ENCODE data around the gene WNT16.
"Not testable (repeated sequence)": the region's sequence is repeated elsewhere in the genome, so short reads cannot be mapped to it uniquely, and the experiment has no call there.

The WNT16 gene

DNA sequence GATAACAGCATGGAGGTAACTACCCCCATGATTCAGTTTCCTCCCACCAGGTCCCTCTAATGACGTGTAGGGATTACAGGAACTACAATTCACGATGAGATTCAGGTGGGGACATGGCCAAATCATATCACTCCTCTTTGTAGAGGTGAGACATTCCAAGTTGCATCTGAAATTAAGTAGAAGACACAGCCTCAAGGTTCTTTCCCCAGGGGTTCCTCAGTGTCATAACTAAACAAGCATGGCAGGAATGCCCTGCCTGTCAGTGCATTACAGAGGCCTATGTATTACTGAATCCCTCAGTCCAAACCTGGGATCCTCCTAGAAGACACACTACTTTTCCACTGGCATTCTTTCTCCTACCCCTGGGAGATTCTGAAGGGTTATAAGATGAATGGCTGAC lies 42.6 kb upstream of the WNT16 start:
- no peak for DNase-seq (ENCODE audit: low read depth)
- no peak overlapping the region for H3K4me3 ChIP-seq (ENCODE audit: control insufficient read depth, low read depth, low read length)
- TF ChIP-seq, protein P1, sequence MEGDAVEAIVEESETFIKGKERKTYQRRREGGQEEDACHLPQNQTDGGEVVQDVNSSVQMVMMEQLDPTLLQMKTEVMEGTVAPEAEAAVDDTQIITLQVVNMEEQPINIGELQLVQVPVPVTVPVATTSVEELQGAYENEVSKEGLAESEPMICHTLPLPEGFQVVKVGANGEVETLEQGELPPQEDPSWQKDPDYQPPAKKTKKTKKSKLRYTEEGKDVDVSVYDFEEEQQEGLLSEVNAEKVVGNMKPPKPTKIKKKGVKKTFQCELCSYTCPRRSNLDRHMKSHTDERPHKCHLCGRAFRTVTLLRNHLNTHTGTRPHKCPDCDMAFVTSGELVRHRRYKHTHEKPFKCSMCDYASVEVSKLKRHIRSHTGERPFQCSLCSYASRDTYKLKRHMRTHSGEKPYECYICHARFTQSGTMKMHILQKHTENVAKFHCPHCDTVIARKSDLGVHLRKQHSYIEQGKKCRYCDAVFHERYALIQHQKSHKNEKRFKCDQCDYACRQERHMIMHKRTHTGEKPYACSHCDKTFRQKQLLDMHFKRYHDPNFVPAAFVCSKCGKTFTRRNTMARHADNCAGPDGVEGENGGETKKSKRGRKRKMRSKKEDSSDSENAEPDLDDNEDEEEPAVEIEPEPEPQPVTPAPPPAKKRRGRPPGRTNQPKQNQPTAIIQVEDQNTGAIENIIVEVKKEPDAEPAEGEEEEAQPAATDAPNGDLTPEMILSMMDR (IDR thresholded peaks at IDR 0.05; ENCODE audit: control insufficient read depth, insufficient read depth, low read depth, low read length, missing control alignments), result no peak

DNA sequence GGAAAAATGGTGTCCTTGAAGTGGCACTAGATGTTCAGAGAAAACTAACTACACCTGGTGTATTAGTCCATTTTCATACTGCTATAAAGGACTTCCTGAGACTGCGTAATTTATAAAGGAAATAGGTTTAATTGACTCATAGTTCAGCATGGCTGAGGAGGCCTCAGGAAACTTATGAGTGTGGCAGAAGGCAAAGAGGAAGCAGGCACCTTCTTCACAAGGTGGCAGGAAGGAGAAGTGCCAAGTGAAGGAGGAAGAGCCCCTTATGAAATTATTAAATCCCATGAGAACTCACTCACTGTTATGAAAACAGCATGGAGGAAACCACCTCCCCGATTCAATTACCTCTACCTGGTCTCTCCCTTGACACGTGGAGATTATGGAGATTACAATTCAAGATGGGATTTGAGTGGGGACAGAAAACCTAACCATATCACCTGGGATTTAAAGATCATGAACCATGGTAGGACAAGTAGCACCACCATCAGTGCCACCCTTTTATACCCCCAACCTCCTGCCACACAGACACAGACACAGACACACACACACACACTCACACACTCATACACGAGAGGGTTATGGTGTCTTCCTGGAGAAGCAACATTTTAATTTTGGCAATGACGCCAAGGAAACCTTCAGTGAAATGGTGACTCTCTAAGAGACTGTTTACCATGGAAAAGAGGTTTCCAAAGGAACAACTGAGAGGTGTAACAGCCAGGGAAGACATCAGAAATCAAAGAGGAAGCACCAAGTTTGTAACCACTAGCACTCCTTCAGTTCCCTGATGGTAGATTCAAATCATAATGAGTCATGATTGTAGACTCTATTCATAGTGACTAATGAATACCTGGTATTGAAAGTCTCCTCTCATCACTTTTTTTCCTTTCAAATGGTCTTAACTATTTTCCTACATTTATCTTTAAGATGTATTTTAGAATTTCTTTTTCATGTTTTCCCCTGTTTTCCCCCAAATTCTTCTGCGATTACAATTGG lies 41.8 kb upstream of the WNT16 start:
- H3K4me3 ChIP-seq (ENCODE audit: control insufficient read depth, low read depth, low read length), result no peak overlapping the region
- DNase-seq (ENCODE audit: low read depth), result no peak
- TF ChIP-seq, protein P1 (IDR thresholded peaks at IDR 0.05; ENCODE audit: control insufficient read depth, insufficient read depth, low read depth, low read length, missing control alignments), result no peak

DNA sequence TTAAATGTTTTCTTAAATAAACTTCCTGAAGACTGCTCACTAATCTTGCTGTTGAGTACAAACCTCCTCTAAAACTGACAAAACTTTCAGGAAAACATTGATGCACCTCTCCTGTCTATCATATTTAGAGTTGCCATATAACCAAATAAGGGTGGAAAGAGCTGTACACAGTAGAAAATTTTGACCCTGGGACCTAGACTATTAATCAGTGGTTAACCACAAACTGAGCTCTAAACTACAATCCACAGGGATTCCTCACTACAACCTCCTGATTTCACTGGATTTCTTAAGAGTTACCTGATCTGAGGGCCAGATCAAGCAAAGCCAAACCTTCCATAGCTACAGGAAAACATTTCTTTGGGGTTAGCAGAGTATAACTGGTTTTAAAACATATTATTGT lies 39.9 kb upstream of the WNT16 start:
- no peak overlapping the region for H3K4me3 ChIP-seq (ENCODE audit: control insufficient read depth, low read depth, low read length)
- peak; percentile 53 for DNase-seq (ENCODE audit: low read depth)
- TF ChIP-seq, protein P1 (IDR thresholded peaks at IDR 0.05; ENCODE audit: control insufficient read depth, insufficient read depth, low read depth, low read length, missing control alignments), result no peak

DNA sequence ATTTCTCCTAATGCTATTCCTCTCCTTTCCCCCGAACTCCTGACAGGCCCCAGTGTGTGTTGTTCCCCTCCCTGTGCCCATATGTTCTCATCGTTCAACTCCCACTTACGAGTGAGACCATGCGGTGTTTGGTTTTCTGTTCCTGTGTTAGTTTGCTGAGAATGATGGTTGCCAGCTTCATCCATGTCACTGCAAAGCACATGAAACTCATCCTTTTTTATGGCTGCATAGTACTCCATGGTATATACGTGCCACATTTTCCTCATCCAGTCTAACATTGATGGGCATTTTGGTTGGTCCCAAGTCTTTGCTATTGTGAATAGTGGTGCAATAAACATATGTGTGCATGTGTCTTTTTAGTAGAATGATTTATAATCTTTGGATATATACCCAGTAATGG lies 38.9 kb upstream of the WNT16 start:
- DNase-seq (ENCODE audit: low read depth); H3K4me3 ChIP-seq (ENCODE audit: control insufficient read depth, low read depth, low read length): not testable (repeated sequence)

DNA sequence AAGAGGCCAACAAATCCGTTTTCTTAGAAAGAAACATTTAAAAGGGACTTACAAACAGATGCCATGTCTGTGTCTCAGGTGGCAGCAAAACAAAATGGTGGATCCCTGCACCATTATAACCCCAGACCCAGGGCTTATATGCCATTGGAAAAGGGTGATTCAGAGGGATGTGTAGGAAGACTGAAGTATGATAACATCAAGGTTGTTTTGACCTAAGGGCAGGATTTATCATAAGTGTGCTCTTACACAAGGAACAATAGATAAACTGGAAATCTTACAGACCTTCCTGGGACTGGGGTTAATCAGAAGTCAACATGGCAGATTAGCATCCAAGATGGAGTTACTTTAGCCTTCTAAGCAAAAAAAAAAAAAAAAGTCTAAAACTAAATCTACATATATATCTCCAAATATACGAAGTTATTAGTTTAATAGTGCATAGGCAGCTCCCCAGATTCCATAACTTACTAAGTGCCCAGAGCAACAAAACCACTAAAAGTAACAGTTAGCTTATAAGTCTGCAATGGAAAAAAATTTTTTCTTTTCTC lies 34.3 kb upstream of the WNT16 start:
- DNase-seq (ENCODE audit: low read depth), result no peak
- H3K4me3 ChIP-seq (ENCODE audit: control insufficient read depth, low read depth, low read length), result no peak overlapping the region
- TF ChIP-seq, protein P1 (IDR thresholded peaks at IDR 0.05; ENCODE audit: control insufficient read depth, insufficient read depth, low read depth, low read length, missing control alignments), result no peak

DNA sequence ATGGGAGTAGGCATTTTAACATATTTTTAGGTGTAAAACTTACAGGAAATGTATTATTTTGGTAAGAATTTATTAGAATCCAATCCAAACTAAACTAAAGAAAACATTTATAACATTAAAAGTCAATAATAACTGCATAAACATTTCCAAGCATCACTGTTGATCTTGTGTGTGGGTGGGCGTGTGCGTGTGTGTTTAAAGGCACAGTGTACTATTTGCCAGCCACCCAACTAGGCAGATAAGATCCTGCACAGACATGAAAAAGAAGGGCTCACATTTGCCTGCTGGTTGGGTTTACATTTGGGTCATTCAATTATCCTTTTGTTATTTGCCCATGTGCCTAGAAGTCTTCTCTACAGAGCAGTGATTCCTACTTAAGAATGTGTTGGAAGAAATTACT lies 31.0 kb upstream of the WNT16 start:
- TF ChIP-seq, protein P1 (IDR thresholded peaks at IDR 0.05; ENCODE audit: control insufficient read depth, insufficient read depth, low read depth, low read length, missing control alignments), result no peak
- no peak overlapping the region for H3K4me3 ChIP-seq (ENCODE audit: control insufficient read depth, low read depth, low read length)
- DNase-seq (ENCODE audit: low read depth), result no peak

DNA sequence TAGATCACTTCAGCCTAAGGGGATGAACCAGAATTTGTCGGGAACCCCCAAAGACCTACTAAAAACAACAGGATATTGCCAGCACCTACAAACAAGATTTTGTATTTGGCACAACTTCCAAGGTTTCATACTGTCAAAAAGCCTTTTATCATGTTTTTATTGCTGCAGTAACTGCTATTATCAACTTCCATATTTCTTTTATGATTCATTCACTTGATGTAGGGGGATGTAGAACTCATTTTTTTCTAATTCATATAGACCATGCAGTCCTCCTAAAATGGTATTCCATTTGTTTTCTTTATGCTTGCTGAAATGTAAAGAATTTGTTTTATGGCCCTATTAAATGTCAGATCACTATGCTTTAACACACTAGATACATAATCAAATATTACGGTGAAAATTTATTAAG lies 30.0 kb upstream of the WNT16 start:
- no peak overlapping the region for H3K4me3 ChIP-seq (ENCODE audit: control insufficient read depth, low read depth, low read length)
- DNase-seq (ENCODE audit: low read depth), result no peak
- TF ChIP-seq, protein P1 (IDR thresholded peaks at IDR 0.05; ENCODE audit: control insufficient read depth, insufficient read depth, low read depth, low read length, missing control alignments), result no peak
